ENCODE data around the gene CCR7.

CCR7 gene

DNA sequence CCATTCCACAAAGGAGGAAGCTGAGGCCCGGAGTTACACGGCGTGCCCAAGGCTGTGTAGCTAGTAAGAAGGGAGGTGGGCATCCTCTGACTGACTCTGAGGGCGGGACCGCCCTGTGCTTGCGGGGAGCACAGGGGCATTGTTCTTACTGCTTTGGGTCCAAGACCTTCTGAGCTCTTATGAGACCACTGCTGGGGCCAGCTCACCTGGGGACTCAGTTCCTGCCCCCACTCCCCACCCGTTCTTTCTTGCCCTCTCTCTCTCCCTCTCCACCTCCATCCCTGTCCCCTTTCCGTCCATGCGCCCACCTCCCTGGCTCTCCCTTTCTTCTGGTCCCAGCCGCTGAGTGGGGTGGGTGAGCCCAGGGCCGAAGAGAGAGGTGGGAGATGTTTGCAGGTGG, 19.6 kb downstream of the CCR7 start:
- Histone ChIP-seq H3K9me3 (replicated peaks in 1 of 11) (no peaks in the 10 kb centered on the region), H3K4me3 (no peak overlapping the region), H3K4me2 (peak overlapping the region in 6 of 11 experiments; percentile 5 to 28 (median 10); a peak in 3 of 22 replicates), H3K27ac (peak overlapping the region in 3 of 11 experiments; percentile 15 to 43 (median 43); a peak in 6 of 22 replicates), H3K9ac (peak overlapping the region in 1 of 11 experiments; percentile 28; a peak in 1 of 22 replicates), H3K27me3 (no peaks in the 10 kb centered on the region), H4K20me1 (no peaks in the 10 kb centered on the region), H3K36me3 (no peaks in the 10 kb centered on the region), H3K4me1 (peaks cover 71 to 92% (median 87%) of the 10 kb centered on the region in 10 experiments)
- no peak for TF ChIP-seq Cebpa-rat (IDR thresholded peaks at IDR 0.05)

DNA sequence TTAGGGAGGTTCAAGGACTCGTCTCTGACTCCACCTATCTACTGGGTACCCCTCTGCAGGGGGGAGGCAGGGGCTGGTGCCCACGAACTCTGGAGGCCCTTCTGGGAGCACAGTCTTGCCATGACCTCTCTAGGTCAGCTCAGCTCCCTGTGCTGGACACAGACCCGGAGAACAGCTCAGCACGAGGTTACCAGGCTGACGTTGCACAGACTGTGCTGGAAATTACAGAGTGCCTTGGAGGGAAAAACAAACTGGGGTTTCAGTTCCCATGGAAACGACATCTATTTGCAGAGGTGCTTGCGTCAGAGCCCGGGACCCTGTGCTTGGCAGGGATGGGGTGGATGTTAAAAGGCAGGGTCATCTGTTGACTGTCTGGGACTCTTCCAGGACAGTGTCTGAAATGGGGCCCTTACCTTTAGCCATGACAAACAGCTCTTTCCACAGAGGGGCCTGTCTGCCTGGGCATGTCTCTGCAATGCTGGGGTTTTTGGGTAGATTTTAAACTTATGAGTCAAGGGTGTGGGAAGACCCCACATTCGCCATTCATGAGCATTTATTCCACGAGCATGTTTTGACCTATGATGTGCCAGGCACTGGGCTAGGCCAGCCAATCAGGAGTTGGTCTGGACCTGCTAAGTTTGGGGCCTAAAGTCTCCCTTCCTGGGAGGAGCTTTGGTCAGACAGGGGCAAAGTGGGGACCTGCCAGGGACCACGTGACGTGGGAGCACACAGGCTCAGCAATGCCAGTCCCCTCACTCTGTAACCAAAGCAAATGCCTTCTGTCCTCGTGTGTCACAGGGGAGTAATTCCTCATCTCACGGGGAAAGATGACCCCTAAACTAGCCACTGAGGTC, 22.5 kb downstream of the CCR7 start:
- H3K4me1 ChIP-seq, result peaks cover 57 to 92% (median 85%) of the 10 kb centered on the region in 10 experiments
- no peaks in the 10 kb centered on the region for H3K27me3 ChIP-seq
- peak overlapping the region in 1 of 10 experiments; percentile 31; a peak in 1 of 20 replicates for H3K4me3 ChIP-seq
- H3K27ac ChIP-seq, result peak overlapping the region; percentile 68 to 80 (median 73)
- TF ChIP-seq Cebpa-rat (IDR thresholded peaks at IDR 0.05), result peak in 4 of 11 experiments; percentile 37 to 62 (median 50); a peak in 7 of 22 replicates
- peak overlapping the region; percentile 44 to 78 (median 64); a peak in 21 of 22 replicates for H3K9ac ChIP-seq
- no peaks in the 10 kb centered on the region for H4K20me1 ChIP-seq
- H3K4me2 ChIP-seq, result peak overlapping the region; percentile 54 to 88 (median 84)
- H3K36me3 ChIP-seq, result no peaks in the 10 kb centered on the region
- H3K9me3 ChIP-seq (replicated peaks in 1 of 11), result no peaks in the 10 kb centered on the region

DNA sequence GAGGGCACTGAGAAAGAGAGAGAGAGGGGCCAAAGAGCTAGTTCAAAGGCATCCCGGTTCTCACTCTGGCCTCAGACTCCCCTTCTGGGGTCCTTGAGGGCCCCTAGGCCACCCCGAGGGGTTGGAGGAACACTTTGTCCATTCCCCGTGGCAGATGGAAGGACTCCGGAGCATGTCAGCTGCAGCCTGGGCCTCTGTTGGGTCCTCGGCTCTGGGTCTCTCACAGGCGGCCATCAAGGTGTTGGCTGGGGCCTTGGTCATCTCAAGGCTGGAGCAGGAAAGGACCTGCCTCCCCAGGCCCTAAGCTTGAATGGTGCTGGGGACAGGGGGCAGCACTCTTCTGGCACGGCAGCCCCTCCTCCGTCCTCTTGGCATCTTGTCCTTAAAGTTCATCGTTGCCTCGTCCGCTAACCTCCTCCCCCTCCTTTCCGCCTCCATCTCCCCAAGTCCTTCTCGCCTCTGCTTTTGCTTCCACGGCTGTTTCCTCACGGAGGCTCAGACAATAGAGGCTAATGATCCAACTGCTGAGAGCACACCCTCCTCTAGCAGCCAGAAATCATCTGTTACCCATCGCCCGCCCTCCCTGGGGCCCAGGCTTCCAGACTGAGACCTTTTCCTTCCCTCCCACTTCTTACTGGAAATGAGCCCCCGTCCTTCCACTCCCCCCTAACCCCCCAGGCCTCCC, 23.3 kb downstream of the CCR7 start:
- Histone ChIP-seq H3K36me3 (no peaks in the 10 kb centered on the region), H4K20me1 (no peaks in the 10 kb centered on the region), H3K9ac (peak overlapping the region; percentile 44 to 78 (median 64); a peak in 21 of 22 replicates), H3K27ac (peak overlapping the region; percentile 68 to 80 (median 73)), H3K4me2 (peak overlapping the region; percentile 54 to 88 (median 84)), H3K9me3 (replicated peaks in 1 of 11) (no peaks in the 10 kb centered on the region), H3K4me3 (no peak overlapping the region), H3K4me1 (peaks cover 56 to 92% (median 85%) of the 10 kb centered on the region in 10 experiments), H3K27me3 (no peaks in the 10 kb centered on the region)
- no peak for TF ChIP-seq Cebpa-rat (IDR thresholded peaks at IDR 0.05)

GRCh38 chr17:40541060-40541872, 24.0 kb downstream of the CCR7 start:
- no peaks in the 10 kb centered on the region for H4K20me1 ChIP-seq
- H3K4me2 ChIP-seq, result peak overlapping the region; percentile 54 to 88 (median 84)
- peak overlapping the region in 8 of 11 experiments; percentile 34 to 78 (median 64); a peak in 8 of 22 replicates for H3K9ac ChIP-seq
- no peaks in the 10 kb centered on the region for H3K36me3 ChIP-seq
- TF ChIP-seq Cebpa-rat (IDR thresholded peaks at IDR 0.05), result no peak
- H3K4me1 ChIP-seq, result peaks cover 62 to 95% (median 89%) of the 10 kb centered on the region in 10 experiments
- H3K9me3 ChIP-seq (replicated peaks in 1 of 11), result no peaks in the 10 kb centered on the region
- H3K27ac ChIP-seq, result peak overlapping the region; percentile 68 to 80 (median 73); a peak in 21 of 22 replicates
- no peak overlapping the region for H3K4me3 ChIP-seq
- H3K27me3 ChIP-seq, result no peaks in the 10 kb centered on the region

- Histone ChIP-seq H3K27me3 (no peaks in the 10 kb centered on the region), H3K27ac (peak overlapping the region in 2 of 11 experiments; percentile 34 to 45; a peak in 2 of 22 replicates), H4K20me1 (no peaks in the 10 kb centered on the region), H3K9me3 (replicated peaks in 1 of 11) (no peaks in the 10 kb centered on the region), H3K4me3 (no peak overlapping the region), H3K4me2 (peak overlapping the region; percentile 54 to 88 (median 84); a peak in 20 of 22 replicates), H3K4me1 (peaks cover 70 to 93% (median 88%) of the 10 kb centered on the region in 10 experiments), H3K9ac (0 out of 22 replicates have a peak overlapping the region, but pooled peaks of 1 of the 11 experiments have one; percentile 13), H3K36me3 (no peaks in the 10 kb centered on the region)
- no peak for TF ChIP-seq Cebpa-rat (IDR thresholded peaks at IDR 0.05)
Measured at GRCh38 chr17:40540448-40540847, 24.8 kb downstream of the CCR7 start.

- Histone ChIP-seq H3K27me3 (no peaks in the 10 kb centered on the region), H3K4me1 (peaks cover 71 to 90% (median 85%) of the 10 kb centered on the region in 10 experiments)
Measured at GRCh38 chr17:40539711-40540411, 25.4 kb downstream of the CCR7 start.

GRCh38 chr17:40538936-40539705, 26.2 kb downstream of the CCR7 start:
- no peak overlapping the region; a peak in 1 of 22 replicates for H3K9ac ChIP-seq
- no peak for TF ChIP-seq Cebpa-rat (IDR thresholded peaks at IDR 0.05)
- H3K4me3 ChIP-seq, result no peak overlapping the region
- H4K20me1 ChIP-seq, result no peaks in the 10 kb centered on the region
- no peaks in the 10 kb centered on the region for H3K36me3 ChIP-seq
- H3K9me3 ChIP-seq (replicated peaks in 1 of 11), result no peaks in the 10 kb centered on the region
- peaks cover 74 to 91% (median 88%) of the 10 kb centered on the region in 10 experiments for H3K4me1 ChIP-seq
- H3K27ac ChIP-seq, result peak overlapping the region in 5 of 11 experiments; percentile 18 to 62 (median 37); a peak in 4 of 22 replicates
- peak overlapping the region; percentile 17 to 88 (median 60); a peak in 18 of 22 replicates for H3K4me2 ChIP-seq
- H3K27me3 ChIP-seq, result no peaks in the 10 kb centered on the region

More at GRCh38 chr17:40539711-40540411, 25.4 kb downstream of the CCR7 start:
- Histone ChIP-seq H3K36me3 (no peaks in the 10 kb centered on the region), H3K4me3 (no peak overlapping the region), H4K20me1 (no peaks in the 10 kb centered on the region), H3K27ac (peak overlapping the region in 4 of 11 experiments; percentile 16 to 45 (median 26); a peak in 3 of 22 replicates), H3K4me2 (peak overlapping the region in 9 of 11 experiments; percentile 66 to 88 (median 84); a peak in 14 of 22 replicates), H3K9ac (no peak overlapping the region), H3K9me3 (replicated peaks in 1 of 11) (no peaks in the 10 kb centered on the region)
- TF ChIP-seq Cebpa-rat (IDR thresholded peaks at IDR 0.05), result no peak

Data from BLaER1 treated with 17β-estradiol and CSF1 and Interleukin-3, amounts not matched to agents 10 nM and 100 nM (cell line).